K562 (cell line): ENCODE results near the gene CGNL1. TPM values are rescaled to one million over a fixed set of nuclear protein-coding genes. Genes with fewer than 3 reads are reported as not detected.
A peak's percentile ranks its signal among the peaks of the same experiment; 100 is the strongest.

ENCODE experiments used
- ATAC-seq: fragments of 200-7000 bp; cut with Tn5 transposase; 3 replicates; pipeline ENCODE4 v1.9.1; 2020; ENCODE audit warnings: moderate library complexity
- BruUV-seq: library from RNA; stranded (reverse); fragments of 400-500 nt; replicated peaks from 2 replicates; lab custom pipeline; 2021; lab: Mats Ljungman, UMichigan
- CTCF ChIA-PET: fragments of 300-600 bp; formaldehyde crosslinking; extraction: SDS; loops from one replicate; lab custom pipeline; 2021; ENCODE audit warnings: low intra/inter-chr PET ratio; lab: Yijun Ruan, JAX
- POLR2A ChIA-PET: fragments of 300-600, 350-650 bp; sonication (Branson Sonifier 250); formaldehyde crosslinking; extraction: SDS; loops from one replicate; lab custom pipeline; 2021; ENCODE audit warnings: antibody characterized with exemption, inconsistent platforms; lab: Yijun Ruan, JAX
- DNase-seq, 4 experiments: peaks; one replicate each; pipeline versions ENCODE4 v3.0.0 to v3.0.0-alpha.2; 2011 to 2018; ENCODE audit warnings: low spot score in 3 of 4, mixed read lengths in 3 of 4; ENCODE audit errors: extremely low read depth in 1 of 4
- FAIRE-seq: peaks from 2 replicates; lab custom pipeline; 2011; peaks lifted over from hg19 to GRCh38; lab: Jason Lieb, UNC
- H2AFZ ChIP-seq: 2 replicates; pipeline ENCODE4 v1.6.0; 2011; ENCODE audit warnings: low read depth, low read length, control low read depth, inconsistent platforms
- H3K27ac ChIP-seq: fragments of 200-600 bp; 3 replicates; pipeline ENCODE4 v1.8.0; 2011; ENCODE audit warnings: low read depth, mild to moderate bottlenecking, control low read depth, inconsistent platforms, low read length, moderate library complexity, mixed read lengths; ENCODE audit errors: extremely low read depth
- H3K27me3 ChIP-seq, 2 experiments: fragments of 300-600 bp in 1 of 2; 2 replicates in 1 of 2; 3 replicates in 1 of 2; pipeline versions ENCODE4 v1.6.0 to v1.8.0; 2011; ENCODE audit warnings: inconsistent platforms in 2 of 2, low read length in 2 of 2, mild to moderate bottlenecking in 1 of 2, mixed read lengths in 1 of 2, moderate library complexity in 1 of 2; ENCODE audit not compliant: control insufficient read depth in 2 of 2, insufficient read depth in 2 of 2
- H3K36me3 ChIP-seq: fragments of 300-600 bp; 3 replicates; pipeline ENCODE4 v1.8.0; 2011; ENCODE audit warnings: mild to moderate bottlenecking, low read length, inconsistent platforms; ENCODE audit not compliant: control insufficient read depth, insufficient read depth
- H3K4me1 ChIP-seq, 2 experiments: fragments of 200-600 bp in 1 of 2; replicated peaks in 1 of 2; 2 replicates in 1 of 2; 3 replicates in 1 of 2; pipeline versions ENCODE4 v1.5.1 to v1.8.0; 2011; ENCODE audit warnings: inconsistent platforms in 2 of 2, low read length in 2 of 2, mild to moderate bottlenecking in 1 of 2, mixed read lengths in 1 of 2, moderate library complexity in 1 of 2; ENCODE audit not compliant: control insufficient read depth in 2 of 2, insufficient read depth in 2 of 2
- H3K4me2 ChIP-seq: 2 replicates; pipeline ENCODE4 v1.6.1; 2011; ENCODE audit warnings: low read length, control low read depth, inconsistent platforms, mixed read lengths; ENCODE audit not compliant: insufficient read depth
- H3K4me3 ChIP-seq: fragments of 200-600 bp; sonication (generic), shearing (Covaris generic); 2 replicates; pipeline ENCODE4 v1.5.1; 2016; ENCODE audit warnings: control low read depth, inconsistent platforms
- H3K79me2 ChIP-seq: fragments of 200-600 bp; 3 replicates; pipeline ENCODE4 v1.8.0; 2011; ENCODE audit warnings: low read length, inconsistent platforms; ENCODE audit not compliant: control insufficient read depth, insufficient read depth
- H3K9ac ChIP-seq, 2 experiments: 2 replicates each; pipeline versions ENCODE4 v1.6.0 to v1.6.1; 2011; ENCODE audit warnings: low read depth in 2 of 2, low read length in 2 of 2, control low read depth in 1 of 2, inconsistent platforms in 1 of 2, mild to moderate bottlenecking in 1 of 2, mixed read lengths in 1 of 2; ENCODE audit not compliant: insufficient read depth in 1 of 2
- H3K9me1 ChIP-seq: one replicate; pipeline ENCODE4 v1.6.0; 2011; ENCODE audit warnings: inconsistent platforms, mild to moderate bottlenecking, low read length, moderate library complexity; ENCODE audit not compliant: control insufficient read depth, insufficient read depth
- H3K9me3 ChIP-seq: replicated peaks from 2 replicates; pipeline ENCODE4 v1.5.1; 2011; ENCODE audit warnings: low read depth, low read length, inconsistent platforms; ENCODE audit not compliant: control insufficient read depth, insufficient read depth
- H4K20me1 ChIP-seq: replicated peaks from 2 replicates; pipeline ENCODE4 v1.6.1; 2011; ENCODE audit warnings: low read length, inconsistent platforms, mixed read lengths; ENCODE audit not compliant: control insufficient read depth, insufficient read depth
- ATF1 ChIP-seq, 2 experiments: fragments of 450-650 bp in 1 of 2; IDR thresholded peaks; 2 replicates each; pipeline ENCODE4 v1.6.1; 2016; ENCODE audit warnings: missing compliant biosample characterization in 1 of 2, missing genetic modification characterization in 1 of 2
- FOXA3 ChIP-seq, 2 experiments: fragments of 450-650 bp in 1 of 2; sonication (generic) in 1 of 2; formaldehyde crosslinking; IDR thresholded peaks in 1 of 2; conservative IDR thresholded peaks in 1 of 2; 2 replicates each; pipeline versions ENCODE4 v1.4.0 to v1.8.0; 2020 to 2022; ENCODE audit warnings: mild to moderate bottlenecking in 2 of 2, missing genetic modification reagents in 1 of 2
- FOXO4 ChIP-seq: fragments of 450-650 bp; formaldehyde crosslinking; IDR thresholded peaks from 2 replicates; pipeline ENCODE4 v1.4.0; 2020; ENCODE audit warnings: mild to moderate bottlenecking, moderate library complexity
- HDAC3 ChIP-seq: fragments of 450-650 bp; IDR thresholded peaks from 2 replicates; pipeline ENCODE4 v1.6.1; 2018; ENCODE audit warnings: borderline replicate concordance, mild to moderate bottlenecking, moderate library complexity; ENCODE audit not compliant: partially characterized antibody
- ILK ChIP-seq: fragments of 450-650 bp; IDR thresholded peaks from 2 replicates; pipeline ENCODE4 v1.6.1; 2016; ENCODE audit warnings: missing genetic modification characterization, low read depth, mild to moderate bottlenecking, missing compliant biosample characterization, moderate library complexity, borderline replicate concordance
- JUN ChIP-seq, 2 experiments: sonication (generic) in 1 of 2; formaldehyde crosslinking in 1 of 2; IDR thresholded peaks; 2 replicates each; pipeline versions ENCODE4 v1.6.1 to v1.8.0; 2012 to 2022; ENCODE audit warnings: borderline replicate concordance in 2 of 2, mild to moderate bottlenecking in 2 of 2, improper control_type of control experiment in 1 of 2, low read depth in 1 of 2, low read length in 1 of 2, missing genetic modification reagents in 1 of 2
- L3MBTL2 ChIP-seq: fragments of 450-650 bp; IDR thresholded peaks from 2 replicates; pipeline ENCODE4 v1.6.1; 2016; ENCODE audit warnings: mild to moderate bottlenecking, moderate library complexity
- NELFE ChIP-seq: IDR thresholded peaks from 2 replicates; pipeline ENCODE4 v1.6.1; 2011; ENCODE audit warnings: mild to moderate bottlenecking; ENCODE audit not compliant: insufficient read depth, insufficient read length
- NR4A1 ChIP-seq, 2 experiments: fragments of 250-450 bp in 1 of 2; fragments of 450-650 bp in 1 of 2; sonication (Bioruptor Pico) in 1 of 2; IDR thresholded peaks; 2 replicates each; pipeline versions ENCODE4 v1.4.0 to v1.6.1; 2016 to 2020; ENCODE audit warnings: mild to moderate bottlenecking in 2 of 2, missing compliant biosample characterization in 1 of 2, missing genetic modification characterization in 1 of 2, moderate library complexity in 1 of 2
- TCF3 ChIP-seq: sonication (generic); formaldehyde crosslinking; IDR thresholded peaks from 2 replicates; pipeline ENCODE4 v1.4.0; 2020; ENCODE audit warnings: mild to moderate bottlenecking, missing genetic modification reagents
- ZNF354B ChIP-seq: fragments of 250-450 bp; sonication (Bioruptor Pico); IDR thresholded peaks from 2 replicates; pipeline ENCODE4 v1.4.0; 2020
- ZNF699 ChIP-seq: fragments of 250-450 bp; sonication (Bioruptor Pico); IDR thresholded peaks from 2 replicates; pipeline ENCODE4 v1.8.0; 2021; ENCODE audit warnings: mild to moderate bottlenecking, moderate library complexity; ENCODE audit not compliant: insufficient replicate concordance
- ZSCAN29 ChIP-seq: fragments of 450-650 bp; IDR thresholded peaks from 2 replicates; pipeline ENCODE4 v1.6.1; 2017
- WGBS: fragments of 100-300 bp; shearing (Covaris generic); methylation state at CpG from one replicate; pipeline ENCODE4 v1.1.6; 2016; ENCODE audit warnings: low coverage, mixed read lengths; ENCODE audit not compliant: insufficient coverage; ENCODE audit errors: missing lambda C conversion rate; 5-methylcytosine and 5-hydroxymethylcytosine counted together
- in situ Hi-C: fragments of 300-500 bp; cut with MboI; formaldehyde crosslinking; loops from 4 replicates; pipeline ENCODE4 v1.15.0; 2018; ENCODE audit warnings: inconsistent platforms, mixed read lengths
- intact Hi-C: fragments of 100-400 bp; cut with micrococcal nuclease; formaldehyde crosslinking; loops from 2 replicates; pipeline ENCODE4 v1.14.2; 2022
- polyA plus RNA-seq, 8 experiments: library from polyadenylated mRNA; depleted of rRNA in 4 of 8; stranded (reverse) in 5 of 8; unstranded in 3 of 8; fragments of >200 nt; fragmentation: Nextera tagmentation in 2 of 8; fragmentation: Illumina TruSeq in 1 of 8; extraction: Ambion mirVana in 2 of 8; extraction: Trizol in 1 of 8; gene quantifications; 2 replicates each; pipeline versions ENCODE4 v1.2.1 to v1.2.3, GENCODE V29; 2011 to 2014; ENCODE audit warnings: inconsistent platforms in 1 of 8, missing spikeins in 1 of 8
- total RNA-seq, 7 experiments: library from RNA; depleted of rRNA in 6 of 7; stranded (reverse); fragments of >200 nt in 6 of 7; fragmentation: Illumina TruSeq in 2 of 7; extraction: Trizol in 2 of 7; gene quantifications; 2 replicates each; pipeline versions ENCODE4 v1.2.1 to v1.2.3, GENCODE V29; 2011 to 2021; ENCODE audit warnings: low replicate concordance in 1 of 7
- TF ChIP-seq, protein P1 (sequence below): fragments of 450-650 bp; formaldehyde crosslinking; conservative IDR thresholded peaks from 2 replicates; pipeline ENCODE4 v1.4.0; 2022; ENCODE audit warnings: mild to moderate bottlenecking, missing genetic modification characterization
- TF ChIP-seq, protein P2 (sequence below): sonication (generic); formaldehyde crosslinking; IDR thresholded peaks from 2 replicates; pipeline ENCODE4 v1.8.0; 2022; ENCODE audit warnings: missing genetic modification reagents, mild to moderate bottlenecking, moderate library complexity, borderline replicate concordance

The CGNL1 gene
- total and polyA plus RNA-seq, 9 of the 15 experiments (the other 6 are each of a cell fraction or from before 2014, with no cell fraction given) = 0.01 to 0.07 TPM; not detected in 7

DNA sequence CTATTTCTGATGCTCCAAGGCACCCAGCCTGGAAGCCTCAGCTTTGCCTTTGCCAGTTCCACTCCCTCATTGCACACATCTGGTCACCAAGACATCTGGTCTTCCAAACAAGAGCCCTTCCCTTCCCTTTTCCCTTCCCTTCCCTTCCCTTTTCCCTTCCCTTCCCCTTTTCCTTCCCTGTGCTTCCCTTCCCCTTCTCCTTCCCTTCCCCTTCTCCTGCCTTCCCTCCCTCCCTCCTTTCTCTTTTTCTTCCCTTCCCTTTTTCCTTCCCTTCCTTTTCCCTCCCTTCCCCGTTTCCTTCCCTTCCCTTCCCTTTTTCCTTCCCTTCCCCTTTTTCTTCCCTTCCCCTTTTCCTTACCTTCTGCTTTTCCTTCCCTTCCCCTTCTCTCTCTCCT is 2.4 kb upstream of the CGNL1 start (continued):
- TF ChIP-seq, protein P1, sequence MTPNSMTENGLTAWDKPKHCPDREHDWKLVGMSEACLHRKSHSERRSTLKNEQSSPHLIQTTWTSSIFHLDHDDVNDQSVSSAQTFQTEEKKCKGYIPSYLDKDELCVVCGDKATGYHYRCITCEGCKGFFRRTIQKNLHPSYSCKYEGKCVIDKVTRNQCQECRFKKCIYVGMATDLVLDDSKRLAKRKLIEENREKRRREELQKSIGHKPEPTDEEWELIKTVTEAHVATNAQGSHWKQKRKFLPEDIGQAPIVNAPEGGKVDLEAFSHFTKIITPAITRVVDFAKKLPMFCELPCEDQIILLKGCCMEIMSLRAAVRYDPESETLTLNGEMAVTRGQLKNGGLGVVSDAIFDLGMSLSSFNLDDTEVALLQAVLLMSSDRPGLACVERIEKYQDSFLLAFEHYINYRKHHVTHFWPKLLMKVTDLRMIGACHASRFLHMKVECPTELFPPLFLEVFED (CRISPR knock-in tag) = 0 out of 2 replicates have a peak, but pooled peaks have one; percentile 20
- TF ChIP-seq NR4A1 (CRISPR knock-in tag; IDR thresholded peaks at IDR 0.05) = no peak
- no peak for TF ChIP-seq NR4A1 (tag; IDR thresholded peaks at IDR 0.05)

GRCh38 chr15:57376696-57377477 is 582 bp downstream of the CGNL1 start:
- Histone ChIP-seq H3K27ac (no peak overlapping the region), H3K9me3 (no peaks in the 10 kb centered on the region), H3K27me3 (peaks cover 52 to 74% of the 10 kb centered on the region in 2 experiments), H3K9ac (peak overlapping the region in 1 of 2 experiments; percentile 63; a peak in 2 of 4 replicates), H2AFZ (no peak overlapping the region), H3K4me2 (no peak overlapping the region), H3K4me1 (peaks cover 0 to 11% of the 10 kb centered on the region in 2 experiments; a peak in 2 of 5 replicates), H4K20me1 (peaks cover 8% of the 10 kb centered on the region; the same call in 1 of the 2 replicates), H3K9me1 (no peaks in the 10 kb centered on the region), H3K4me3 (no peak overlapping the region), H3K79me2 (no peaks in the 10 kb centered on the region), H3K36me3 (no peaks in the 10 kb centered on the region)
- BruUV-seq = no TSS peak
- intact Hi-C loops = no loop called here
- ChIA-PET CTCF (no interaction called here), POLR2A (interaction anchor here (1.0 kb wide), 1 partner anchor 9 kb away, joined by 3 read pairs; no protein-coding TSS in a partner anchor)
- 20% methylated on average over 21 of the region's 48 CpGs for WGBS
- ATAC-seq = peak; percentile 26; the same call in 2 of the 3 replicates
- no peak for FAIRE-seq
- DNase-seq = peak in 1 of 4 experiments; percentile 18
- in situ Hi-C loops = no loop called here
- TF ChIP-seq ZSCAN29 (no peak), ATF1 (CRISPR knock-in tag; IDR thresholded peaks at IDR 0.05) (no peak), ATF1 (tag; IDR thresholded peaks at IDR 0.05) (no peak), FOXA3 (CRISPR knock-in tag; conservative IDR thresholded peaks at IDR 0.05 in 1 of 2, IDR thresholded peaks at IDR 0.05 in 1 of 2) (no peak), ZNF699 (CRISPR knock-in tag) (no peak), HDAC3 (no peak), L3MBTL2 (no peak), ZNF354B (no peak), TCF3 (CRISPR knock-in tag) (no peak), FOXO4 (CRISPR knock-in tag) (no peak), NELFE (no peak), JUN (IDR thresholded peaks at IDR 0.05; ENCODE audit: borderline replicate concordance, low read depth, low read length) (no peak), JUN (CRISPR knock-in tag; IDR thresholded peaks at IDR 0.05; ENCODE audit: borderline replicate concordance) (no peak), ILK (no peak)
- TF ChIP-seq, protein P2, sequence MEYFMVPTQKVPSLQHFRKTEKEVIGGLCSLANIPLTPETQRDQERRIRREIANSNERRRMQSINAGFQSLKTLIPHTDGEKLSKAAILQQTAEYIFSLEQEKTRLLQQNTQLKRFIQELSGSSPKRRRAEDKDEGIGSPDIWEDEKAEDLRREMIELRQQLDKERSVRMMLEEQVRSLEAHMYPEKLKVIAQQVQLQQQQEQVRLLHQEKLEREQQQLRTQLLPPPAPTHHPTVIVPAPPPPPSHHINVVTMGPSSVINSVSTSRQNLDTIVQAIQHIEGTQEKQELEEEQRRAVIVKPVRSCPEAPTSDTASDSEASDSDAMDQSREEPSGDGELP (CRISPR knock-in tag) = no peak
